IPS-NIHi7 (cell line): ENCODE results near the gene TCF12.

Experiments used
- DNase-seq: peaks from one replicate; pipeline ENCODE4 v3.0.0; 2012; ENCODE audit warnings: mixed read lengths; ENCODE audit errors: extremely low spot score

The TCF12 gene

DNA sequence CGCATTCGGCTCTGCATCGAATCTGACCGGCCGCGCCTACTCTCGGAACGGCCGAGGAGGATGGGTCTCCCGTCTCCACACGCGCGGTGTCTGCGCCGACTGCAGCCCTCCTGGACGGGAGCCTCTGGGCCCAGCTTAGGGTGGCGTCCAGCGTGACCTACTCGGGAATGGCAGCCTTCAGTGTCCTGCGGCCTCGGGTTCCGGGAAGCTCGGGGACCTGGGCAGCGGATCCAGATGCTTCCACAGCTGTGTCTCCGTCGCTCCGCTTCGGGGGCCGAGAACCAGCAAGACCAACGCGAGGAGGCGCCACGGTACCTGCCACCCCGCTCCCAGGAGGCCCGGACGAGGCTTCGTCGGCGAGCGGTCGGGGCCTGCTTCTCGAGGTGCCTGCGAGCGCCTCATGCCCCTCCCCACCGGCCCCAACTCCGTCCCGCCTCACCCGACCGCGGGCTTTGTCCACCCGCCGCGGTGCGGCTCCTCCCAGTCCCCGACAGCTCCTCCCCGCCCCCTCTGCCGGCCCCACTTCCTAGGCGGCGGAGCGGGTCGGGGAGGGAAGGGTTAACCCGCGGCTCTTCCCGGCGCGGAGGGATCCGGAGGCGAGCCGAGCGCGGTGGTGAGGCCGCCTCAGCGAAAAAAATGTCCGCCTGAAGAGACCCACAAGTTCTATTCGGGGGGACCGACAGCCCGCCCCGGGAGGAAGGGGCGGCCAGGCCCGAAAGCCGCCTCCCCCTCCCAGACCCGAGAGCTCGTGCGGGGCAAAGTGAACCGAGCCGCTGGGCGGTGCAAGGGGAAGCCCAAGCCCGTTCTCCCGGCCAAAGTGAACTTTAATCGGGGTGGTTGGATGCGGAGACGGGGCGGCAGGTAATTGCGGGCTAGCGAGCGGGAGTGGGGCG is at the start of gene TCF12:
TCF12 (plus strand) TSS at position 599 of the 893 bp plus-strand sequence. CDS start 1,270 bp downstream, outside the sequence.
- peak; percentile 96 for DNase-seq

DNA sequence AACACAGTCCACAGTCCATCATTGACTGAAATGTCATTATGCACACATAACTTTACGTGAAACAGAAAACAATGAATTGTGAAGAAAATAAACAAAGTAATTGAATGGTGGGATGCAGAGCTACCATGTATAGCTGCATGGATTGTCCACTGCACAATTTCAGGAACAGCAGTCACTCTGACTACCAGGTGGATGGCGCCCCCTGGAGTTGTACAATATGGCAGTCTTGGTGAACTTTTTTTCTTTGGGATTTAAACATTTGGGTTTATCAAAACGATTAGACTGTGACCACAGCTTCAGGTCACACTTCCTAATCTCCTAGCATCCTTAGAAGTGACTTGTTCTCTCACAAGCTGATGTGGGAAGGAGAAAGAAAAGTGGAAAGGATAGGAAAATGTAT is 48.9 kb upstream of the TCF12 start:
- peak; percentile 13 for DNase-seq

- DNase-seq, result no peak
Measured at GRCh38 chr15:56871185-56871584, 47.3 kb upstream of the TCF12 start.

DNA sequence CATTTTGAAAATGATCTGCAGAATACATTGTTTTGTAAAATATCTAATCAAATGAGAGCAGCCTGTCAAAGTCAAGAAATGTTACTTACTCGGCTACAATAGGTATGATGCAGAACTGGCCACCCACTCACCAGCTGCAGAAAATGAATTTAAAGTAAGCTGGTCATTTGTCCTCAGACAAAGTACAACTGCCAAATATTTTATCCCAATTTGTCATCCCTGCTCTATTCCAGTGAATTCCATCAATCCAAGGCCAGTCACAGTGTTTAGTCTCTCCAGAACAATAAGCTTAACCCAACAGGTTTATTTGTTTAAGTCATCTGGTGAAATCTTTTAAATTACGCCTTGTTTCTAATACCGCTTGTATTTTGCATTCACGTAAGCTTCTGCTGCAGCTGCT is 46.6 kb upstream of the TCF12 start:
- no peak for DNase-seq

GRCh38 chr15:56877255-56877970 is 41.0 kb upstream of the TCF12 start:
- no peak for DNase-seq

GRCh38 chr15:56879502-56879901 is 38.9 kb upstream of the TCF12 start:
- no peak for DNase-seq

- DNase-seq, result no peak
Measured at GRCh38 chr15:56883088-56883487, 35.4 kb upstream of the TCF12 start.

GRCh38 chr15:56886363-56886931 is 32.0 kb upstream of the TCF12 start:
- DNase-seq, result no peak

DNA sequence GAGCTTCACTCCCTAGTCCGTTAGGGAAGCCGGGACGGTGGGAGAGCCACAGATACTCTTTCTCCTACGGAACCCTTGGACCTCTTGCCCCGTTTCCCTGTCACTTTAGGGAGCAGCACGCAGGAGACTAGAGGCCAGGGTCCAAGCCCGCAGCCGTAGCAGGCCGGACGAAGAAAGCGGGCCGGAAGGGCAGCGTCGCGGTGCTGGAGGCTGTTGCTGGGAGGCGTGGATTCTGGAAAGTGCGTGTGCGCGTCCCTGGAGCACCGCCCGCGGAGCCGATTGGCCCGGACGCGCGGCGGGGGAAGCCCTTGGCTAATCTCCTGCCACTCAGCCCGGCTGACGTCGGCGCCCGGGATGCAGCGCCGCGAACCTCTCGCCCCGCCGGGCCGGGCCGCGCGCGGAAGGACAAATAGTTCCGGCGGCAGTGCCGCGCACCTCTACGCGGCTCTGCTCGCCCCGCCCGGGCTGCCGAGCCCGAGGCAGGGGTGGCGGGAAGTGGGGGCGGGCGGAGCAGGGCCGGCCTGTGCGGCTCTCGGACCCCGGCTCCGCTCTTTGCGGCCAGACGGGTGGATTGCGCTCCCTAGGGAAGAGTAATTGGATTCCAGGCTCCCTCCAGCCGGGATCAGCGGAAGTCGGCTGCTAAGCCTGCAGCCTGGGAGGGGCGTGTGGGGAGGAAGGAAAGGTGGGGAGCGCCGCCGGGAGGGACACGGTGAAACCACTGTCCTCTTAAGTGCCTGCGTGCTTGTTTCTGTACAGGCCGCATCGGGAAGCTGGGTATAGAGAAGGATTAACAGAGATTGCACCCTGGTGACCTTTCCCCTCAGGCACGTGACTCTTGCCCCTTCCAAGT is 31.3 kb upstream of the TCF12 start:
- DNase-seq, result peak; percentile 91

DNA sequence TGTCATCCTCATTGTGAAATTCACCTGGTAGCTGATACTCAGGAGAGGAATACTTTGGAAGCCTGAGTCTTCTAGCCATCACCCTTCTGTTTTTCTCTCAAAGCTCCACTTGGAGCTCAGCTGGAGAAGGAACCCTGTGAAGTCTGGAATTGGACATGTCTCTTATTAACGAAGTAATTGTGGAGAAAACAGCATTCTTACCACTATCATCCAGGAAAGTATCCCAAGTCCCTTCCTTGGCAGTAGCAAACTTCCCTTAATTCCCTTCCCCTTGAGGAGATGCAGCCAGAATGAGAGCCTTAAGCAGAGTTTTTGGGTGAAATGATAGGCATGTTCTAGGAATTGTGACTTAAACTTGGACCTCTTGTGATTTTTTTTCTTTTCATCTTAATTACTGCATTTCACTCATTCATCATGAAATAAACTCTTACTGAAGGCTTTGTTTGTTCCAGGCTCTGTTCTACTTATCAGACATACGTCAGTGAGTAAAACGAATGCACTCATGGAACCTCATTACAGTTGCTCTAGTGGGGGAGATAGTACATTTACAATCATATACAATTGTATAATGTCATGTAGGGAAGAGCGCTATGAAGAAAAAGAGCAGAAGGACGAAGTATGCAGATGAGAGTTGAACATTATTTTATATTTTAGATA is 30.5 kb upstream of the TCF12 start:
- DNase-seq, result no peak

- DNase-seq, result no peak
Measured at GRCh38 chr15:56890038-56890437, 28.4 kb upstream of the TCF12 start.

GRCh38 chr15:56891852-56892440 is 26.5 kb upstream of the TCF12 start:
- peak; percentile 20 for DNase-seq

- no peak for DNase-seq
Measured at GRCh38 chr15:56892659-56893363, 25.6 kb upstream of the TCF12 start.

DNA sequence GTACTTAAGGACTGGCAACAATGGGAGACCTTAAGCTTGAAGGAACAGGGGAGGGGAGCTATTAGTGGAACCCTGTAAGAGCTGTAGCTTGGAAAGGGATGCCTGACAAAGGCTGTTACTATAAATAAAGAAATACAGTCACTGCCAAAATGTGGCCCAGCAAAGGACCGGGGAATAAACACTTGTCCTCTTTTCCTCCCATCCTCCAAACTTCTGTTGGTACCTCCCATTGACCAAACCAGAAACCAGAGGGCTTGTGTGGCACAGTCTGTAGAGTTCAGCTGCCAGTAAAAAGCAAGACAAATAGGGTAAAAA is 25.1 kb upstream of the TCF12 start:
- DNase-seq, result no peak

DNA sequence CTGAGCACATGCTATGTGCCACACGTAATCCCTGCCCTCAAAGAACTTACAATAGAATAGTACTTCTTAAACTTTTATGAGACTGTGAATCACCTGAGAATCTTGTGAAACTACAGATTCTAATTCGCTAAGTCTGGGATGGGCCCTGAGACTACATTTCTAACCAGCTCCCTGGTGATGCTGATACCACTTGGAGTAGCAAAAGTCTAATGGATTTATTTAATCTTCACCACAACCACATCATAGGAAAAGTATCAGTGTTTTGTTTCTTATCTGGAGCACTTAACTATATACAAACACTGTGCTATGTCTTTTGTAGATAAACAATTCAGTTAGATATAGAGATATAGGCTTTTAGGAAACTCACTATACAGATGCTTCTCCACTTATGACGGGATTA is 23.8 kb upstream of the TCF12 start:
- no peak for DNase-seq

DNA sequence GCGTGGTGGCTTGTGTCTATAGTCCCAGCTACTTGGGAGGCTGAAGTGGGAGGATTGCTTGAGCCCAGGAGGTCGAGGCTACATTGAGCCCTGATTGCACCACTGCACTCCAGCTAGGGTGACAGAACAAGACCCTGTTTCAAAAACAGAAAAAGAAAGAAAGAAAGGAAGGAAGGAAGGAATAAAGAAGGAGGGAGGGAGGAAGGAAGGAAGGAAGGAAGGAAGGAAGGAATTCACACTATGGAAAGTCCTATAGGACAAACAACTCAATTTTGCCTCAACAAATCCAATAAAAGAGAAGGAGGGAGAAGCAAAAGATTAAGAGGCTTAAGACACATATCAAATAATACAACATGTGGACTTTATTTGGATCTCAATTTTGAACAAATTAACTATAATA is 16.5 kb upstream of the TCF12 start:
- DNase-seq, result no peak

DNA sequence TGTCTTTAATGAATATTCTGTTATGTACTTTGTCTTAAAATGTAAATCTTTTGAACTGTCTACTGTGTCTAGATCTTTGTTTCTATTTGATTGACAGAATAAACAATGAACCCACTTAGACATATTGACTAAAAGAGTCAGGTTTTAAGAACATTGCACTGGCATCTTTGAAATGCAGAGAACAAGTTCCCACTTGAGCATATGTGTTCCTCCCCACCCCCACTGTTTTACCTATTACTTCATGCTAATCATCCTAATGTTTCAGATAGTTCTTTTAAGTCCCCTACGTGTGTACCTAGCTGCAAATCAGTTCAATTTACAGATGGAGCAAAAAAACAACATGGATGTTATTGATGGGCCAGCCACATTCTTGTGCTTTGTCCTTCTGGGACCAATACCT is 11.7 kb upstream of the TCF12 start:
- no peak for DNase-seq

- no peak for DNase-seq
Measured at GRCh38 chr15:56910801-56911200, 7.6 kb upstream of the TCF12 start.

- no peak for DNase-seq
Measured at GRCh38 chr15:56913241-56913640, 5.2 kb upstream of the TCF12 start.

DNA sequence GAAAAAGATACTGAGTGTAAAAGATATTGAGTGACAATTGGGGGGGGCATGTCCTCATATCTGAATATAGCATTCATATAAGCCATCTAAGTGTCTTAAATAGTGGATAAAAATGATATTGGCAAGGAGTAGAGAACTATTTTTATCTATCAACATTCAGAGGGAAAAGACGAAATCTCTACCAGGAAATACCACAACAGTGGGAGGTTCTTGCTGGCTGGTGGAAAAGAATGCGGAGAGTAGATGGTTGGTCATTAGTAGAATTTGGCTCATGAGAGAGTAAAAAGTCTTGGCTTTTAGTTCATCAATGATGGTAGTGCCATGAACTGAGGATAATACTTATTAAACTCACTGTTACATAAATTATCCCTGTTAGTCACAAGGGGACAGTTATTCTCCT is 4.8 kb upstream of the TCF12 start:
- no peak for DNase-seq
